GM21576 (cell line): Measurements from ENCODE around the gene SAMD4A.

Experiments used
- ATAC-seq: cut with Tn5 transposase; IDR thresholded peaks from one replicate; pipeline ENCODE4 v1.9.1; 2021; ENCODE audit warnings: mild to moderate bottlenecking, moderate library complexity; ENCODE audit not compliant: unreplicated experiment

SAMD4A gene

DNA sequence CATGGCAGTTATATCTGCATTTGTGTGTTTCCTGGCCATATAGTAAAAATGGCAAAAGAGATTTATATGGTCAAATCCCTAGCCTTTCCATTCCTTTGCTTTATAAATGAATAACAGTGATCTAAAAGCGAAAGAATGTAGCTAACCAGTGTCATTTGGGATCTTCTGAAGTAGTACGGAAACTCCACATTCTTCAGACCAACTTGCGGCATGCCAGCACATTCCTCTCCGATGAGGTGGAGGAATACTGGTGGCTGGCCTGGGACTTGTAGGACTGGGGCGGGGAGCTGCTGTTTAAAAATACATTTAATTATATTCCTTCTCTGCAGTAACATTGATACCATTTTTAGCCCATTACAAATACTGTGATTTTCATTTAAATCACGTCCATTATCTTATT lies 85.3 kb downstream of the SAMD4A start:
- ATAC-seq: no peak

DNA sequence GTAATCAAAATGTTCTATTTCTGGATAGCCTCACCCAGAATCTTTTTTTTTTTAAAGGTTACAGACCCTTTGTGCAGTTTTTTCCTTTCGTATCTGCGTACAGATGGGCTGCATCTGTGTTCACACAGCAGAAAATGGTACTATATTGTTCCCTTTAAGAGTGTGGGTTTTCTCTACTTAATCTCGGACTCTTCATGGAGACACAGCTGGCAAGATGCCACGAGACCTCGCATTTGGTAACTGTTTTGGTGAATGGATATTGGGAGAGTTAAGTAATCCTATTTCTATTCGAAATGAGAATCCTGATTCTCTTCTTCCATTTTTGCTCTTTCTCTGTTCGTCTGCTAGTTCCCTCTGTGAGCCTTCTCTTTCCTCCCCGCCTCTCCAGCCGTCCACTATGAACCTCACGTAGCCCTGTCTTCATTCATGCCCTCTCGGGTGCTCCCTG lies 85.7 kb downstream of the SAMD4A start:
- no peak for ATAC-seq

DNA sequence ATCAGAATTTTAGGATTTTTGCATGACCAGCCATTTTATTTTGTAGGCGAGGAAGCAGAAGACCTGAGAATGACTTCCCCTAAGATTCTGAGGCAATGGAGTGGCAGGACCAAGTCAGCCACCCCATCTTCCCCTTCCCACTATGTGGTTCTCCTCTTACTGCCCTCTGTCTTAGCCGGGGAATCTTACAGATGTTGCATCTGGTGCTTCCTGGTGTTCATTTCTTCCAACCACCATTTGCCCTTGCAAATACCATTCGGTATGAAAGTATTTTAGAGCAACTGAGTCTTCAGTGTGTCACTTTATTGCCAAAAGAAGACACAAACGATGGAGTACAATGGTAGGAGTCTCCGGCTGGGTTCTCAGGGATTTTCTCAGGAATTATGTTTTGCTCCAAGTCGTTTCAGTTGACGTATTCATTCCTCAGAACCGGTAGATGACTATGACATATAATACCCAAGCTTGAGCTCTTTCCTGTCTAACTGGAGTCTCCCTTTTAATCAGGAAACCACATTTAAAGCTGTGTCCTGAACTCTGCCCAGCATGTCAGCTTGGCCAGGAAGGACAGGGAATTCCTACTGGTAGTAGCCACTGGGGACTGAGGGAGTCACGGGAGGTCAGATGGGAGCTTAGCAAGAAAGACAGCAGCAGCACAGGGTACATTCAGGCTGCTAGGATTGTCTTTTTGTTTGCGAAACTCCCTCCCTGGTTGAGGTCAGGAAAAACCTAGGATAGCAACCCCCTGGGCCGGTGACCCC lies 87.0 kb downstream of the SAMD4A start:
- no peak for ATAC-seq

DNA sequence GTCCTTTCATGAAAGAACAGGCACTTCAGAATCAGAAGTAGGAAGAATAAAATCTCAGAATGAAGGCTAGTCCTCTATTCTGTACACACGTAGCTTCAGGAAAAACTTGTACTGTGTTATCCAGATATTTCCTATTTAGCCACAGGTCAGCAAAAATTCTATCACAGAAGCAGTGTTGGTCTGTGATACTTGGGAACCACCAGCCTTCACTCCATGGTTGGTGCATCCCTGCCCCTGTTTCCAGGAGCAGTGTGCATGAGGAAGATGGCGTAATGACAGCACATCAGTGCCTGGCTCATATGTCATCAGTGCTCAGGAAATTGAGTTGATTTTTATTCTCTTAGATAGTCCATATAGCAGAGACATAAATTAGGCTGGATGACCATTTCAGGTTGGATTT lies 87.7 kb downstream of the SAMD4A start:
- ATAC-seq: no peak

DNA sequence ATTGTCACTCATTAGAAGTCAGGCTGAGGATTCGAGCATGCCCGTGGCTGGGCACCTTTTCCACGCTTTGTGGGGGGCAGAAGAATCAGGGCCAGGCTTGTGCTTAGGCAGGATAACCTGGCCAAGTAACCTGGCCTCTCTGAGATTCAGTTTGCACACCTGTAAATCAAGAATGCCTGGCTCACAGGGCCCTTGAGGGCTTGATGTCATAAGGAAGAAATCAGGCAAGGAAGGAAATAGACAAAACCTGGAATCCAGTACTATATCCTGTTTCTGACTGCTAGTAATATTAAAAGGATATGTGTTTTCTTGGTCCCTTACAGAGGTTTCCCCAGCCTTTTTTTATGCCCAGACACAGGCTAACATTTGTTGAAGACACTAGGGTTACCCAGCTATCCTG lies 91.9 kb downstream of the SAMD4A start:
- no peak for ATAC-seq

DNA sequence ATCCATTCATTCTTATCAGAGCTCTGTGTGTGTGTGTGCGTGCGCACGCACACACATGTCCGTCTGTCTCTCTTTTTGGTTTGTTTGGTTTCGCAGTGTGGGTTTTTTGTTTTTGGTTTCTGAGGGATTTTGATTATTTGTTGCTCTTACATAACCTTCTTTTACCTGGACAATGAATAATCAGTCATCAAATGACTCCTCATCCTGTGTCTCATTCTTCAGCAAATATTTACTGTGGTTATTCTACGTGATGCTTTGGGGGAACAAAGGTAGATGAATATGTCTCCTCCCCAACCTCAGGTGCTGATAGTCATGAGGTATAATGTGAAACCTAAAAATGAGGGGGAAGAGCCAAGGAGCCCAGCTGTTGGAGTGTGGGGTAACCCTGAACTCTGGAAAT lies 92.4 kb downstream of the SAMD4A start:
- no peak for ATAC-seq

DNA sequence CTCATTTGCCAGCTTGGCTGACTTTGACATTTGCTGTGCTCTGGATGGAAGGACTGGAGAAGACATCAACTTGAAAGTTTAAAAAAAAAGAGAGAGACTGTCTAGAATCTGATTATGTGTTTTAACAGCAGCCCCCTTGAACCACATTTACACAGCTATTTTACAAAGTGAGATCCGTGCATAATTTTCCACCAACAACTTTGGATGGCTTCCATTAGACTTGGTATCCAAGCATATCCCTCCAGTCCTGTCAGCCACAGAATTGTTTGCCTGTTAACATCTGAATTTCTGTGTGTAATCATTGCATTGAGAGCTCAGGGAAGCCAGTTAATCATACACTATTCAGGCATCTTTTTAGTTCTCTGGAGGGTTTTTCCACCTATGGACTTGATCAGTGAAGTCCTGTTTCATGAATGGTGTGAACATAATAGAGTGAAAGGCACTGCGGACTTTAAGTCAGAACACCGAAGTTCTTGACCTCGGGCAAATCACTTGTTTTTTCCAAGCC lies 93.7 kb downstream of the SAMD4A start:
- no peak for ATAC-seq

DNA sequence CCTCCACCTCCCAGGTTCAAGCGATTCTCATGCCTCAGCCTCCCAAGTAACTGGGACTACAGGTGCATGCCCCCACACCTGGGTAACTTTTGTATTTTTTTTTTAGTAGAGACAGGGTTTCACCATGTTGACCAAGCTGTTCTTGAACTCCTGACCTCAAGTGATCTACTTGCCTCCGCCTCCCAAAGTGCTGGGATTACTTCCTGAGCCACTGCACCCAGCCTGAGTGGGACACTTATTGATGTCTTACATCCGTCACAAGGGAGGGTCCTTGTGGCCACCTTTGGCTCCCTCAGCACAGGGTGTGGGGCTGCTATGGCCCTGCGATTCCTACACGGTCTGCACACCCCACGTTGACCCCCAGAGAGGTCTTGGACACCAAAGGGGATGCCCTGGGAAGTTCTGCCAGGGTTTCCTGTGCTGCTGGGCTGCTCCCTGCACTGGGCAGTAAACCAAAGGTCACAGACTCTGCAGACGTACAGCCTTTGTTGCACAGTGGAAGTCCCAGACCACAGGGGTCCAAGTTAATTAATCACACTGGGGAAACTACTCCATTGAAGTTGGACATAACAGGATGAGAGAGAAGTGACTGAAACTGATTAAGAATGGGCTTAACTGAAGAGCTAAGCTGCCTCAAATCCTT lies 95.7 kb downstream of the SAMD4A start:
- no peak for ATAC-seq

DNA sequence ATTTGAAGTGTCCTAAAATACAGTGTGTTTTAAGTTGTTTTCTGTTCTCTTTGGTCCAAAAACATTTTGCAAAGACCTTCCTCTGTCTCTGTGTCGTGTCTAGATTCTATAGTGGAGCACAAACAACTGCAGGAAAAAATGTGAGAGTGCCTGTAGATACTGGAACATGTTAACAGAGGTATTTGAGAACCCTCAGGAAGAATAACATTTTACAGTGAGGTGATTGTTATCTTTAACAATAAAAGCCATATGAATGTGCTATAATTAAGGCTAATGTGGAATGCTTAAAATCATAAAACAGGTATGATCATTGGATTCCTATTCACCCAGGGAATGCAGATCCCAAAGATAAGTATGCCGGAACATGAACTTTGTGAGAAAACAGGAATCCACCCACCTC lies 98.0 kb downstream of the SAMD4A start:
- no peak for ATAC-seq

DNA sequence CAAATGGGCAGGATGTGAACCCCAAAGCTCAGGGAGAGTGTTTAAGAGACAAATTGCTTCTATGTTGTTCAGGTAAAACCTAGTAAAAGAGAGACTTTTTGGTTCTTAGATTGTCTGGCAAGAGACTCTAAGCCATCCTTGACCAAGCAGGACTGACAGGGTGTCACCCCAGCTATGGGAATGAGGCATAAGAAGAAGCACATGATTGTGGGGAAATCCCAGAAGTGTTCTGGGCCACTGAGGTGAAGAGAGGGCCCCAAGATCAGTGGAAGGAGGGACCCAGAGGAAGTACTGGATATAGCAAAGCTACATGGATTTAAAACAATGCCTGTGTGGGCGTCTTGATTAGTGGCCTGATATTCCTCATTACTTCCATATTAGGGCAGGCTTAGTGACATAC lies 99.0 kb downstream of the SAMD4A start:
- ATAC-seq: no peak

DNA sequence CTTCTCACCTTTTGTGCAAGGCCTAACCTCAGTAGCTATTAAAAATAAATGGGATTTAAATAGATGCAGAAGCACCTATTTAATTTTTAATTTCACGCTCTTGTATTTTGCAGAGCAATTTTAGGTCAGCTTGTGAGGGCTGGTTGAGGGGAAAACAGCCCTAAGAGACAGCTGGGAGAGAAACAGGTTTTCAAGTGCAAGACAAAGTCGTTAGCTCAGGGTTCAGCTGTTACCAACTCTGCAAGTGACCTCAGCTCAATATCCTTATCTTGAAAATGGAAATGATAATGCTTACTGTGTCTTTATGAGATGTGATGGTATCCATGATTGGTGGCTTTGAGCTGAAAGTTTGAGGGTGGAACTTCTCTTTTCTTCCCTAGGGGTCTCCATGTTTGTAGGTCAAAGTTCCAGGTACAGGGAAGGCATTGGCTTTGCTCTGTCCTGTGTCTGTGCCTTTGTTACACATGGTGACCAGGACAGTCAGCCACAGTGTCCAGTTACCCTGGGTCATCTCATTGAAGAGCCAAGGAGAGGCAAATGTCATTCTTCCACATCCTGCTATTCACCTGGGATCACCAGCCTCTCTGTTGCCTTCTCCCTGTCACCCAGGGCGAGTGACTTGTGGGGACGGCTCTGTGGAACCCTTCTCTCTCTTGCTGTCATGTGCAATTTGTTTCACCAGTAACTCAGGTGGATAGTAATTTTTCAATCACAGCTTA lies 100.3 kb downstream of the SAMD4A start:
- ATAC-seq: no peak

DNA sequence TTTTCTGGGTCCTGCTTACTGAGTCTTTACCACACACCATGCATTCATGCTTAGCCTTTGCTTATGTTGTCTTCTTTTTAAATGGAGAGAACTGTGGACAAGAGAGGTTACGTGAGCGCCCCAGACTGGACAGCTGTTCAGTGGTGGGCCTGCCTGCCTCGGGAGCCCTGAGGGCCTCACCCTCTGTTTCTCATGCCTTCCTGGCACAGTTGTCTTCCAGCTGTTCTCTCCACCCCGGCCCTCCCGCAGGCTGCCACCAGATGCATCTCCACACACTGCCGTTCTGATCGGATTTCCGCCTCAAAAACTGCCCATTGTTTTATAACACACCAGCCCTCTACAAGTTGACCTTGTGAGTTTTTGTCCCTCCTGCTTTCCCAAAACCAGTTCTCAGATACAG lies 100.8 kb downstream of the SAMD4A start:
- no peak for ATAC-seq

DNA sequence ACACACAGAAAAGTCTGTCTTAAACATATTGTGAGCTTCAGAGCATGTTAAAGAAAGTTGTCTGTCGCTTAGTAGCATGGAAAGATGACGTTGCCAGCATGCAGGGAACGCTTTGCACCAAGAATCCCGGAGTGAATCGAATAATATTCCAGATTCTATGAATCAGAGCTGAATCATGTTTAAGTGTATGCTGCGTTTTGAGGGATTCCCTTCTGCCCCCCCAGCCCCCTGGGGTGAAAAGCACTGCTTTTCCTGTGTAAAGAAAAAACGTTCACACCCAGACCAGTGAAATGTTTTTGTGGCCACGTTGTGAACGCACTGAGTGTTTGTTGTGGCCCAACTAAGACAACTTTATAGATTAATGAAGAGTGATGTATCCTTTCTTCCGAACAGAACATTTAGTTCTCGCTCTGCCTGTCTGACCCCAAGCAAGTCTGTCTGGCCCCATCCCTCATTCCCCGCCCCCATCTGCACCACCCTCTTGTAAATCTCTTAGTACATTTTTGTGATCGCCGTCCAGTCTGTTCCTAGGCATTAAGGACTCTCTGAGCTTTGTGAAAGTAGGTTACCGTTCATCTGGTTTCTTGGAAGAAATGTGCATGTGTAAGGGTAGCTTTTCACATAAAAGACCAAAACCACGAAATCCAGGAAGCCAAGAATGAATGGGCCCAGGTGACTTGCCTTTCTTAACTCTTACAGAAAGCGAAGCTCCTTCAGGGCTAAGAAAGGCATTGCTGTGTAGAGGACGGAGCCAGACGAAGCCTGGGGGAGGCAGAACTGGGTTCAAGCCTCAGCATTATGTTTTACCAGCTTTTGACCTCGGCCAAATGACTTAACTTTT lies 103.0 kb downstream of the SAMD4A start:
- ATAC-seq: no peak

DNA sequence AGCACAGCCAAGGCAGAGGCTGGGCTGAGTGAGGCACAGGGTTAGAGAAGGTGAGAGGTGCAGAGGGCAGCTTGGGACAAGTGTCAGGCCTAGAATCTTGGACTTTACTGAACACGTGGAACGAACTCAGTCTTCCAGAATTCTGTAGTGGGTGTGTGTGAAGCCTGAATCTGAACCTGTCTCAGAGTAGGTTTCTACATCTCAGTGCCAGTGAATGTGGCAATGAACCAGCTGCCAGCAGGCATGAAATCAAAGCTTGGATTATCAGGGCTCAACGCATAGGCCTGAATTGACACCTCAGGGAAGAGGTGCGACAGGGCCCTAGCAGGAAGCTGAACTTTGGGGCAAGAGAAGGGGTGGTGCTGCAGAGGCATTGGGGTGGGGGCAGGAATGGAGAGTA lies 104.6 kb downstream of the SAMD4A start:
- no peak for ATAC-seq

DNA sequence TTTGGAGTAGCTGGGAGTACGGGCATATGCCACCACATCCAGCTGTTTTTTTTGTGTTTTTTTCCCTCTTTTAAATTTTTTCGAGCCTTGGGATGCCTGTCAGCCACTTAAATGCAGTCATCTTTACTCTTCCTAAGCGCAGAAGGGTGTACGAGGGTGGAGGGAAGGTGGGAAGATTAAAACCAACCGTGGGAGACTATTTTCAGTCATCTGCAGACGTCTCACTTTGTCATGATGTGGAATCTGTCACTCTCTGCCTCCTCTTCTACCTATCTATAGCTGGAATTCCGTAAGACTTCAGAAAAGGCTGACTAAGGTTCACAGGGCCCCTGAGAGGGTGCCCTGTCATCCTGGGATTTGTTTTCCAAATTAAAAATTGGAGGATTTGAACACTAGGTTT lies 105.3 kb downstream of the SAMD4A start:
- ATAC-seq: no peak

DNA sequence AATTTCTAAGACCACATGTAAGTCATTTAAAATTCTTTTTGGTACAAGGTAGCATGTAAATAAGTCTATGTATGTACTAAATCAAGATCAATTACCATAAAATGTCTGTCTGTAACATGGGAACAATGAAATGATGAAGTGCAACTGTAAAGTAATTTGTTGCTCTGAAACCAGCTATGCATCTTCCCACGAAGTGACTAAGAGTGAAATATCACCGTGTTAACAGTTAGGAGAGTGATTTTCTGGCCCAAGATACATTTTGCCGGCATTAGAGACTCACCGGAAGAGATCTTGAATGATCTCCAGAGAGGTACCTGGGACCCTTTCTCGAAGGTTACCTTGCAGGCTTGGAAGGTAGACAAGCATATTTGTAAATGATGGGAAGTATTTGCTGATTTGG lies 105.8 kb downstream of the SAMD4A start:
- ATAC-seq: no peak

DNA sequence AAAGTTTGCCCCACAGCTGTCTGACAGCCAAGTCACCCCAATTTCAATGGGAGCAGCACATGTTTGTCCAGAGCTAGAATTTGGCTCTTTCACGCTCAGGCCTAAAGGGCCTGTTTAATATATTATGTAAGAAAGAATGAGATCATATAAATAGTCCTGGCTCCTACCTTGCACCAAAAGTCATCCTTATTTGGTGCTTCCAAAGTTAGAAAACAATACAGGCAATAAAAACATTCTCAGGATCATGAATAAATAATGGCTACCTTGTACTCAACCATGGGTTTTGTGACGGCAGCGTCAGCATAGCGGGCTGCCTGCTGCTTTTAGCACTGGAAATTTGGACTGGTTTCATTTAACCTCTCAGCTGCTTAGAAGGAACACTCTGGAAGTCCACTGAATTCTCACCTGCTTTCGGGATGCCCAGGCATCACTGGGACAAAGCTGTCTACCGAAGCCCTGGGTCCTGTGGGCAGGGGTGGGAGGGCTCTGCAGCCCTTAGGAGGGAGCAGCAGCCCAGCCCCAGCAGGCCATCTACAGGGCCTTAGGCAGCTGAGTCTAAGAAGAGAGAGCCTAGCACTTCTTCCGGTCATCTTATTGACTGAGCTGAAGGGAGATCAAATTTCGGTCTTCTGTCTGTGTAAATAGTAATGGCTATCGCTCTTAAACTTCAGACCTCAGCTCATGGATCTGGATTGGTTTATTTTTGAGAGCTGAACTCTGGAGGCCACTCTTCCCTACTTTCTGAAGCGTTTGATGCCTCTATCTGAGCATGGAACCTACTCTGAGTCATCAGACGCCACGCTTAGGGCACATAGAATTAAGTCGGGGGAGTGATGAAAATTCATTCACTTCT lies 106.5 kb downstream of the SAMD4A start:
- no peak for ATAC-seq

DNA sequence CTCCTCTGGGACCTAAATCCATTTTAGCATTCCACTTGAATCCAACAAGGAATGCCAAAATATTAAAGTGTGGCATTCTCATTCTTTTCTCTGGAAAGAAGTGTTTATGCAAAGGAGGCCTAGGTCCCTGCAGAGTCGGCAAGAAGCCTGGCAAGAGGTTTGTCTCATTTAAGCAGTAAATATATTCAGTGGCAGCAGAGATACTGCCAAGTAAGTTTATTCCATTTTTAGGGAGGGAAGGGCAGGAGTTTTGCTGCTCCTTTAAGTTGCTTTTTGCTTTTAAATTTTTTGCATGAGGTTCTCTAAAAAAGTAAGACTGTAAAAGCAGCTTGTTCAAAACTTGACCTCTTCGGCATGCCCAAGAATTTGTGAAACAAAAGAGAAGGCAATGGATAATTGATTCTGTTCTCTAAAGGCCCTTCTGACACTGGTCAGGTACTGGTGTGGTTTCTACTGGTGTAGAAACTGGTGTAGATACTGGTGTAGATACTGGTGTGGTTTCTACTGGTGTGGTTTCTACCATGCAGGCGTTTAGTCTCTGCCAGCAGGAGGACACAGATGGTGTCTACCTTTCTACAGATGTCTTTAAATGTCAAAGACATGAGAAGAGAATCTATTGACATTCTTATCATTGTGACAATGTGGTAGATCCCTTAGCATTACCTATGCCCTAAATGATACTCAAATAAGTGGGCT lies 107.3 kb downstream of the SAMD4A start:
- no peak for ATAC-seq
